GM10847 (cell line): ENCODE measurements around the gene CDH23.

Experiments used
- POLR2A ChIP-seq: IDR thresholded peaks from 2 replicates; pipeline ENCODE4 v1.6.1; 2011; ENCODE audit not compliant: insufficient read length; ENCODE audit errors: extremely low read depth

The CDH23 gene

GRCh38 chr10:71436268-71437125 is 39.8 kb downstream of the CDH23 start:
- no peak for TF ChIP-seq POLR2A

GRCh38 chr10:71437537-71438092 is 40.9 kb downstream of the CDH23 start:
- TF ChIP-seq POLR2A = no peak

DNA sequence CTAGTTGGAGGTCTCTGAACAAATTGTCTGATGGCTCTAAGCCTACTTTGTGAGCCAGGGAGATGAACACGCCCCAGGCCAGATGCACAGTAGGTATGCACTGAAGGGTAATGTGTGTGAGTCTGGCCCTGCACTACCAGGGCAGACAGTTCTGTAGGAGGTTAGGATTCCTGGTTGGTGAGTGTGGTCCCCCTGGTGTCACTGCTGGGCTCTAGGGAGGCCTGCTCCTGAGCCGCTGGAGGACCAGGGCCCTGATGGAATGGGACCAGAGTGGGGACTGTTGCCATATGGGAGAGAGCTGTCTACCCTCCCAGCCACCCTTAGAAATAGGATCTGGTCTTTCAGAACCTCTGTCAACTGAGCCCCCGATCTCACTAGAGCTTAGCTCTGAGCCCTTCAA is 42.0 kb downstream of the CDH23 start:
- no peak for TF ChIP-seq POLR2A

GRCh38 chr10:71439670-71440425 is 43.1 kb downstream of the CDH23 start:
- TF ChIP-seq POLR2A = no peak

DNA sequence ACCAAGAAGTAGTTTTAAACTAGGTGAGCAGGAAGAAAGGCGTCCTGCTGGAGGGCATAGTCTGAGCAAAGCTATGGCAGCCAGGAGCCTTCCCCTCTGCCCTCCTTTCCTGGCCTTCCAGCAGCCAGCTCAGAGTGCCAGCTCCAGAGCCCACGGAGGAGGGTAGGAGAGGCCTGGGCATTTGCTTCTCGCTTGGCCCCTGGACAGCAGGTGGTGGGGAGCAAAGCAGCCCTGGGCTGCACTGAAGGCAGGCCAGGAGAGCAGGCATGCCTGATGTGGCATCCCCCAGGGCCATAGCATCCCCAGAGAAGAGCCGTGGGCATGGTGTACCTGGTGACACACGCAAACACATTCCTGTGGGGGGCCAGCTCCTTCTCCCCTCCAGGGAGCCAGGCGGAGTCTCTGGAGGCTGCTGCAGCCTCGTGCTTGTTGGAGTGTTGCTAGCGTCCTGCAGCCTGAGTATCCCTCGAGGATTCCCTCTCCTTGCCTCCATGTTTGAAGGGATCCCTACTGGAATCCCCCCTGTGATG is 43.9 kb downstream of the CDH23 start:
- TF ChIP-seq POLR2A = no peak

DNA sequence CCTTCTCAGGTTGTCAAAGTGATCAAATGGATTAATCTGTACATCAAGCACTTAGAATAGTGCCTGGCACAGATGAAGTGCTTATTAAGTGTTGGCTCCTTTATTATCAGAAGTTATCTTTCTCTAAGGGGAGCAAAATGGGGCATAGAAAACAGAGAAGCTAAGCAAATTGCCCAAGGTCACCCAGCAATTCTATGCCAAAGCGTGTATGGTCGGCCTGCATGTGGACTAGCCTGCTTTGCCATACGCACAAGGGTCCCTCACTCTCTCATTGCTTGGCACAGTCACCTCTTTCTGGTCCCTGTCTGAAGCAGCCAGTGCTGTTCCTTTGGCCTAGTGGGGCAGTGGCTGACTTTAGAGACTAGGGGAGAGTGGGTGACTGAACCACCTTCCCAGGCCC is 45.3 kb downstream of the CDH23 start:
- no peak for TF ChIP-seq POLR2A

- no peak for TF ChIP-seq POLR2A
These were observed 46.3 kb downstream of the CDH23 start for GRCh38 chr10:71442859-71443570.

- no peak for TF ChIP-seq POLR2A
These were observed 47.0 kb downstream of the CDH23 start for GRCh38 chr10:71443676-71444075.

- TF ChIP-seq POLR2A = no peak
These were observed 47.7 kb downstream of the CDH23 start for GRCh38 chr10:71444284-71445054.

GRCh38 chr10:71447676-71448075 is 51.0 kb downstream of the CDH23 start:
- no peak for TF ChIP-seq POLR2A

GRCh38 chr10:71448146-71448545 is 51.4 kb downstream of the CDH23 start:
- no peak for TF ChIP-seq POLR2A

DNA sequence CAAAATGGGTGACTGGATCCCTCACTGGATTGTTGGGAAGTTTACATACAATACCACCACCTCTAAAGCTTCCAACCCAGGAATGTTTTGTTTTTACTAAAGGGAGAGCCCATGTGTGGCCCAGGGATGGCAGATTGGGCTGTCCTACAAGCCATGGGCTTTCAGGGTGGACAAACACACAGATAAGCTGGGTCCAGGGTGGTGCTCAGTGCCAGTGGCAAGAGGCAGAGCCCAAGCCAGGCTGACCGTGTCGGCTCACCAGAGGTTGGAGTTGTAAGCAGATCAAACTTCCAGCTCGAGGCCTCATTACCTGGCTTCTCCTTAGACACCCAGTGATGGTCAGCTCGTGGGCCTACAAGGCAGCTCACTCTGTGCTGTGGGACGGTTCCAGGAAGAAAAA is 52.3 kb downstream of the CDH23 start:
- TF ChIP-seq POLR2A = no peak

GRCh38 chr10:71451754-71452153 is 55.0 kb downstream of the CDH23 start:
- no peak for TF ChIP-seq POLR2A

- TF ChIP-seq POLR2A = no peak
These were observed 56.5 kb downstream of the CDH23 start for GRCh38 chr10:71453186-71453585.
